HepG2 (cell line): Measurements from ENCODE around the gene LRIG3. TPM values are rescaled to one million over a fixed set of nuclear protein-coding genes. Genes with fewer than 3 reads are reported as not detected.

Experiments
- DNMT1 ChIP-seq: sonication (generic); formaldehyde crosslinking; IDR thresholded peaks from 2 replicates; pipeline ENCODE4 v1.5.1; 2020; ENCODE audit warnings: mild to moderate bottlenecking, missing genetic modification reagents
- FOXK1 ChIP-seq: sonication (generic); formaldehyde crosslinking; IDR thresholded peaks from 2 replicates; pipeline ENCODE4 v1.4.0; 2020; ENCODE audit warnings: low read depth, missing genetic modification reagents, borderline replicate concordance
- GATAD2A ChIP-seq: IDR thresholded peaks from 2 replicates; pipeline ENCODE4 v1.6.1; 2016
- KDM5B ChIP-seq: sonication (generic); formaldehyde crosslinking; IDR thresholded peaks from 2 replicates; pipeline ENCODE4 v1.4.0; 2020; ENCODE audit warnings: missing genetic modification reagents, mild to moderate bottlenecking, borderline replicate concordance
- MXI1 ChIP-seq: IDR thresholded peaks from 3 replicates; pipeline ENCODE4 v1.6.1; 2012; ENCODE audit warnings: low read depth, low read length, inconsistent platforms, borderline replicate concordance
- NFYB ChIP-seq: sonication (generic); formaldehyde crosslinking; IDR thresholded peaks from 2 replicates; pipeline ENCODE4 v1.4.0; 2020; ENCODE audit warnings: missing genetic modification reagents
- POLR2A ChIP-seq, 2 experiments: IDR thresholded peaks; 2 replicates each; pipeline ENCODE4 v1.6.1; 2011; ENCODE audit warnings: low read depth in 2 of 2, low read length in 2 of 2, mild to moderate bottlenecking in 1 of 2, moderate library complexity in 1 of 2; ENCODE audit not compliant: insufficient read depth in 1 of 2
- ZNF414 ChIP-seq: sonication (generic); formaldehyde crosslinking; IDR thresholded peaks from 2 replicates; pipeline ENCODE4 v1.5.0; 2020; ENCODE audit warnings: missing genetic modification reagents
- ZNF564 ChIP-seq: sonication (generic); formaldehyde crosslinking; IDR thresholded peaks from 2 replicates; pipeline ENCODE4 v1.8.1; 2023; ENCODE audit warnings: mild to moderate bottlenecking, missing genetic modification reagents
- ZNF616 ChIP-seq: sonication (generic); formaldehyde crosslinking; IDR thresholded peaks from 2 replicates; pipeline ENCODE4 v1.5.0; 2020; ENCODE audit warnings: low read depth, mild to moderate bottlenecking, missing genetic modification reagents
- polyA plus RNA-seq, 8 experiments: library from polyadenylated mRNA; depleted of rRNA in 3 of 8; stranded (reverse) in 7 of 8; unstranded in 1 of 8; fragments of >200 nt; fragmentation: Illumina TruSeq in 4 of 8; extraction: Trizol in 4 of 8; gene quantifications; 2 replicates each; pipeline versions ENCODE4 v1.2.1 to v1.2.3, GENCODE V29; 2011 to 2016; ENCODE audit warnings: low read depth in 4 of 8, missing spikeins in 1 of 8, mixed read lengths in 1 of 8; ENCODE audit not compliant: insufficient read depth in 1 of 8
- total RNA-seq, 5 experiments: library from RNA; depleted of rRNA; stranded (reverse); fragments of >200 nt; fragmentation: Illumina TruSeq; extraction: Trizol; gene quantifications; 2 replicates each; pipeline ENCODE4 v1.2.3, GENCODE V29; 2016; ENCODE audit warnings: low read depth in 1 of 5
- TF ChIP-seq, protein P1 (sequence below): sonication (generic); formaldehyde crosslinking; IDR thresholded peaks from 2 replicates; pipeline ENCODE4 v1.4.0; 2020; ENCODE audit warnings: missing genetic modification reagents
- TF ChIP-seq, protein P2 (sequence below): sonication (generic); formaldehyde crosslinking; IDR thresholded peaks from 2 replicates; pipeline ENCODE4 v1.5.0; 2020; ENCODE audit warnings: mild to moderate bottlenecking, missing genetic modification reagents
- TF ChIP-seq, protein P3 (sequence below): sonication (generic); formaldehyde crosslinking; conservative IDR thresholded peaks from 2 replicates; pipeline ENCODE4 v1.8.0; 2022; ENCODE audit warnings: missing genetic modification reagents
- TF ChIP-seq, protein P4 (sequence below): sonication (generic); formaldehyde crosslinking; IDR thresholded peaks from 2 replicates; pipeline ENCODE4 v1.4.0; 2020; ENCODE audit warnings: missing genetic modification reagents, borderline replicate concordance
- TF ChIP-seq, protein P5 (sequence below): sonication (generic); formaldehyde crosslinking; IDR thresholded peaks from 2 replicates; pipeline ENCODE4 v1.4.0; 2020; ENCODE audit warnings: mild to moderate bottlenecking, missing genetic modification reagents

LRIG3 gene
- total and polyA plus RNA-seq, 2 of the 13 experiments (the other 11 are each of a cell fraction or from before 2014, with no cell fraction given), result 7.7 to 17.4 TPM

- TF ChIP-seq FOXK1 (CRISPR knock-in tag) (peak; percentile 98), ZNF616 (CRISPR knock-in tag) (no peak), ZNF414 (no peak), POLR2A (IDR thresholded peaks at IDR 0.05; ENCODE audit: insufficient read depth in 1 of 2, low read depth in 2 of 2, low read length in 2 of 2) (peak; percentile 60 to 62; a peak in 3 of 4 replicates), ZNF564 (CRISPR knock-in tag) (no peak), GATAD2A (CRISPR knock-in tag) (0 out of 2 replicates have a peak, but pooled peaks have one; percentile 16), DNMT1 (CRISPR knock-in tag) (no peak; the same call in 1 of the 2 replicates), KDM5B (peak; percentile 85), MXI1 (0 out of 3 replicates have a peak, but pooled peaks have one; percentile 38), NFYB (CRISPR knock-in tag) (peak; percentile 84)
- TF ChIP-seq, protein P1, sequence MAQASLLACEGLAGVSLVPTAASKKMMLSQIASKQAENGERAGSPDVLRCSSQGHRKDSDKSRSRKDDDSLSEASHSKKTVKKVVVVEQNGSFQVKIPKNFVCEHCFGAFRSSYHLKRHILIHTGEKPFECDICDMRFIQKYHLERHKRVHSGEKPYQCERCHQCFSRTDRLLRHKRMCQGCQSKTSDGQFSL (CRISPR knock-in tag), result no peak
- TF ChIP-seq, protein P2, sequence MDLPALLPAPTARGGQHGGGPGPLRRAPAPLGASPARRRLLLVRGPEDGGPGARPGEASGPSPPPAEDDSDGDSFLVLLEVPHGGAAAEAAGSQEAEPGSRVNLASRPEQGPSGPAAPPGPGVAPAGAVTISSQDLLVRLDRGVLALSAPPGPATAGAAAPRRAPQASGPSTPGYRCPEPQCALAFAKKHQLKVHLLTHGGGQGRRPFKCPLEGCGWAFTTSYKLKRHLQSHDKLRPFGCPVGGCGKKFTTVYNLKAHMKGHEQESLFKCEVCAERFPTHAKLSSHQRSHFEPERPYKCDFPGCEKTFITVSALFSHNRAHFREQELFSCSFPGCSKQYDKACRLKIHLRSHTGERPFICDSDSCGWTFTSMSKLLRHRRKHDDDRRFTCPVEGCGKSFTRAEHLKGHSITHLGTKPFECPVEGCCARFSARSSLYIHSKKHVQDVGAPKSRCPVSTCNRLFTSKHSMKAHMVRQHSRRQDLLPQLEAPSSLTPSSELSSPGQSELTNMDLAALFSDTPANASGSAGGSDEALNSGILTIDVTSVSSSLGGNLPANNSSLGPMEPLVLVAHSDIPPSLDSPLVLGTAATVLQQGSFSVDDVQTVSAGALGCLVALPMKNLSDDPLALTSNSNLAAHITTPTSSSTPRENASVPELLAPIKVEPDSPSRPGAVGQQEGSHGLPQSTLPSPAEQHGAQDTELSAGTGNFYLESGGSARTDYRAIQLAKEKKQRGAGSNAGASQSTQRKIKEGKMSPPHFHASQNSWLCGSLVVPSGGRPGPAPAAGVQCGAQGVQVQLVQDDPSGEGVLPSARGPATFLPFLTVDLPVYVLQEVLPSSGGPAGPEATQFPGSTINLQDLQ, result no peak
- TF ChIP-seq, protein P3, sequence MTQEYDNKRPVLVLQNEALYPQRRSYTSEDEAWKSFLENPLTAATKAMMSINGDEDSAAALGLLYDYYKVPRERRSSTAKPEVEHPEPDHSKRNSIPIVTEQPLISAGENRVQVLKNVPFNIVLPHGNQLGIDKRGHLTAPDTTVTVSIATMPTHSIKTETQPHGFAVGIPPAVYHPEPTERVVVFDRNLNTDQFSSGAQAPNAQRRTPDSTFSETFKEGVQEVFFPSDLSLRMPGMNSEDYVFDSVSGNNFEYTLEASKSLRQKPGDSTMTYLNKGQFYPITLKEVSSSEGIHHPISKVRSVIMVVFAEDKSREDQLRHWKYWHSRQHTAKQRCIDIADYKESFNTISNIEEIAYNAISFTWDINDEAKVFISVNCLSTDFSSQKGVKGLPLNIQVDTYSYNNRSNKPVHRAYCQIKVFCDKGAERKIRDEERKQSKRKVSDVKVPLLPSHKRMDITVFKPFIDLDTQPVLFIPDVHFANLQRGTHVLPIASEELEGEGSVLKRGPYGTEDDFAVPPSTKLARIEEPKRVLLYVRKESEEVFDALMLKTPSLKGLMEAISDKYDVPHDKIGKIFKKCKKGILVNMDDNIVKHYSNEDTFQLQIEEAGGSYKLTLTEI, result no peak
- TF ChIP-seq, protein P4, sequence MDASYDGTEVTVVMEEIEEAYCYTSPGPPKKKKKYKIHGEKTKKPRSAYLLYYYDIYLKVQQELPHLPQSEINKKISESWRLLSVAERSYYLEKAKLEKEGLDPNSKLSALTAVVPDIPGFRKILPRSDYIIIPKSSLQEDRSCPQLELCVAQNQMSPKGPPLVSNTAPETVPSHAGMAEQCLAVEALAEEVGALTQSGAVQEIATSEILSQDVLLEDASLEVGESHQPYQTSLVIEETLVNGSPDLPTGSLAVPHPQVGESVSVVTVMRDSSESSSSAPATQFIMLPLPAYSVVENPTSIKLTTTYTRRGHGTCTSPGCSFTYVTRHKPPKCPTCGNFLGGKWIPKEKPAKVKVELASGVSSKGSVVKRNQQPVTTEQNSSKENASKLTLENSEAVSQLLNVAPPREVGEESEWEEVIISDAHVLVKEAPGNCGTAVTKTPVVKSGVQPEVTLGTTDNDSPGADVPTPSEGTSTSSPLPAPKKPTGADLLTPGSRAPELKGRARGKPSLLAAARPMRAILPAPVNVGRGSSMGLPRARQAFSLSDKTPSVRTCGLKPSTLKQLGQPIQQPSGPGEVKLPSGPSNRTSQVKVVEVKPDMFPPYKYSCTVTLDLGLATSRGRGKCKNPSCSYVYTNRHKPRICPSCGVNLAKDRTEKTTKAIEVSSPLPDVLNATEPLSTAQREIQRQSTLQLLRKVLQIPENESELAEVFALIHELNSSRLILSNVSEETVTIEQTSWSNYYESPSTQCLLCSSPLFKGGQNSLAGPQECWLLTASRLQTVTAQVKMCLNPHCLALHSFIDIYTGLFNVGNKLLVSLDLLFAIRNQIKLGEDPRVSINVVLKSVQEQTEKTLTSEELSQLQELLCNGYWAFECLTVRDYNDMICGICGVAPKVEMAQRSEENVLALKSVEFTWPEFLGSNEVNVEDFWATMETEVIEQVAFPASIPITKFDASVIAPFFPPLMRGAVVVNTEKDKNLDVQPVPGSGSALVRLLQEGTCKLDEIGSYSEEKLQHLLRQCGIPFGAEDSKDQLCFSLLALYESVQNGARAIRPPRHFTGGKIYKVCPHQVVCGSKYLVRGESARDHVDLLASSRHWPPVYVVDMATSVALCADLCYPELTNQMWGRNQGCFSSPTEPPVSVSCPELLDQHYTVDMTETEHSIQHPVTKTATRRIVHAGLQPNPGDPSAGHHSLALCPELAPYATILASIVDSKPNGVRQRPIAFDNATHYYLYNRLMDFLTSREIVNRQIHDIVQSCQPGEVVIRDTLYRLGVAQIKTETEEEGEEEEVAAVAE (CRISPR knock-in tag), result no peak
- TF ChIP-seq, protein P5, sequence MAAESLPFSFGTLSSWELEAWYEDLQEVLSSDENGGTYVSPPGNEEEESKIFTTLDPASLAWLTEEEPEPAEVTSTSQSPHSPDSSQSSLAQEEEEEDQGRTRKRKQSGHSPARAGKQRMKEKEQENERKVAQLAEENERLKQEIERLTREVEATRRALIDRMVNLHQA, result 0 out of 2 replicates have a peak, but pooled peaks have one; percentile 28
These were observed at the start of gene LRIG3 (continued) for GRCh38 chr12:58920102-58920960.
